Measurements from ENCODE around the gene HNRNPU.

- TF ChIP-seq CTCF (IDR thresholded peaks at IDR 0.05) (no peak), POLR2A (IDR thresholded peaks at IDR 0.05) (no peak)
These were observed 63.5 kb downstream of the HNRNPU start for GRCh38 chr1:244800821-244801220.
